MM.1S (cell line): ENCODE measurements around the gene FARP1.

Experiments
- DNase-seq: peaks from one replicate; pipeline ENCODE4 v3.0.0-alpha.2; 2015
- H2AFZ ChIP-seq: fragments of 300-600 bp; sonication (generic); 2 replicates; pipeline ENCODE4 v1.6.0; 2016; ENCODE audit warnings: antibody characterized with exemption, low read length
- H3F3A ChIP-seq: fragments of 300-600 bp; sonication (generic); 2 replicates; pipeline ENCODE4 v1.6.1; 2016; ENCODE audit warnings: mild to moderate bottlenecking, antibody characterized with exemption, low read length, moderate library complexity, mixed read lengths; ENCODE audit not compliant: insufficient read depth
- H3K27ac ChIP-seq: fragments of 300-600 bp; sonication (generic); 2 replicates; pipeline ENCODE4 v1.5.1; 2016; ENCODE audit warnings: mild to moderate bottlenecking, low read length
- H3K27me3 ChIP-seq: fragments of 300-600 bp; sonication (generic); replicated peaks from 2 replicates; pipeline ENCODE4 v1.6.0; 2016; ENCODE audit warnings: low read length; ENCODE audit not compliant: insufficient read depth
- H3K36me3 ChIP-seq: fragments of 300-600 bp; sonication (generic); replicated peaks from 2 replicates; pipeline ENCODE4 v1.6.1; 2016; ENCODE audit warnings: mild to moderate bottlenecking, low read length, mixed read lengths; ENCODE audit not compliant: insufficient read depth
- H3K4me1 ChIP-seq: fragments of 300-600 bp; sonication (generic); 2 replicates; pipeline ENCODE4 v1.6.1; 2016; ENCODE audit warnings: low read length, mixed read lengths
- H3K4me2 ChIP-seq: fragments of 300-600 bp; sonication (generic); 2 replicates; pipeline ENCODE4 v1.6.0; 2016; ENCODE audit warnings: low read depth, low read length
- H3K4me3 ChIP-seq: fragments of 300-600 bp; sonication (generic); 2 replicates; pipeline ENCODE4 v1.5.1; 2016; ENCODE audit warnings: low read length, mixed read lengths
- H3K79me2 ChIP-seq: fragments of 300-600 bp; sonication (generic); 2 replicates; pipeline ENCODE4 v1.6.1; 2016; ENCODE audit warnings: mixed run types, low read length, mixed read lengths
- H3K9ac ChIP-seq: fragments of 300-600 bp; sonication (generic); 2 replicates; pipeline ENCODE4 v1.6.1; 2016; ENCODE audit warnings: low read length, mixed read lengths
- H3K9me2 ChIP-seq: fragments of 300-600 bp; sonication (generic); replicated peaks from 2 replicates; pipeline ENCODE4 v1.6.1; 2016; ENCODE audit warnings: mild to moderate bottlenecking, low read length, mixed read lengths; ENCODE audit not compliant: insufficient read depth
- H3K9me3 ChIP-seq: fragments of 300-600 bp; sonication (generic); replicated peaks from 2 replicates; pipeline ENCODE4 v1.6.1; 2016; ENCODE audit warnings: mild to moderate bottlenecking, low read length, mixed read lengths; ENCODE audit not compliant: insufficient read depth
- H4K20me1 ChIP-seq: fragments of 300-600 bp; sonication (generic); 2 replicates; pipeline ENCODE4 v1.6.1; 2016; ENCODE audit warnings: mild to moderate bottlenecking, low read length, moderate library complexity, mixed read lengths; ENCODE audit not compliant: insufficient read depth
- CTCF ChIP-seq: fragments of 300-600 bp; sonication (generic); IDR thresholded peaks from 2 replicates; pipeline ENCODE4 v1.5.1; 2016; ENCODE audit warnings: antibody characterized with exemption, low read length, mixed read lengths
- EZH2 ChIP-seq: fragments of 300-600 bp; sonication (generic); optimal IDR thresholded peaks from 2 replicates; pipeline ENCODE3; 2017; ENCODE audit warnings: low read depth, mild to moderate bottlenecking, antibody characterized with exemption, low read length, mixed read lengths
- EZH2phosphoT487 ChIP-seq: fragments of 300-600 bp; sonication (generic); IDR thresholded peaks from 2 replicates; pipeline ENCODE4 v1.6.1; 2018; ENCODE audit warnings: antibody characterized with exemption, low read length

Gene FARP1

GRCh38 chr13:98273067-98273823, 130.4 kb downstream of the FARP1 start:
- H3K27ac ChIP-seq = no peak overlapping the region
- no peaks in the 10 kb centered on the region for H3K9me3 ChIP-seq
- H3F3A ChIP-seq = no peaks in the 10 kb centered on the region
- no peaks in the 10 kb centered on the region for H3K36me3 ChIP-seq
- no peaks in the 10 kb centered on the region for H3K27me3 ChIP-seq
- no peaks in the 10 kb centered on the region for H3K79me2 ChIP-seq
- no peaks in the 10 kb centered on the region for H3K4me1 ChIP-seq
- no peaks in the 10 kb centered on the region for H4K20me1 ChIP-seq
- no peak overlapping the region for H3K4me3 ChIP-seq
- no peaks in the 10 kb centered on the region for H3K9me2 ChIP-seq
- H3K9ac ChIP-seq = no peak overlapping the region
- DNase-seq = no peak
- no peak overlapping the region for H3K4me2 ChIP-seq
- H2AFZ ChIP-seq = no peak overlapping the region
- TF ChIP-seq EZH2 (no peak), EZH2phosphoT487 (no peak), CTCF (no peak)

GRCh38 chr13:98273824-98274742, 131.2 kb downstream of the FARP1 start:
- Histone ChIP-seq H4K20me1 (no peaks in the 10 kb centered on the region), H3K4me1 (no peaks in the 10 kb centered on the region), H3K9ac (no peak overlapping the region), H3K4me3 (no peak overlapping the region), H3K79me2 (no peaks in the 10 kb centered on the region), H3K36me3 (no peaks in the 10 kb centered on the region), H3K27me3 (no peaks in the 10 kb centered on the region), H3K9me2 (no peaks in the 10 kb centered on the region), H3K9me3 (no peaks in the 10 kb centered on the region), H3K27ac (no peak overlapping the region), H2AFZ (no peak overlapping the region), H3K4me2 (no peak overlapping the region), H3F3A (no peaks in the 10 kb centered on the region)
- no peak for TF ChIP-seq CTCF
- no peak for TF ChIP-seq EZH2phosphoT487
- DNase-seq = no peak

- H3F3A ChIP-seq = no peaks in the 10 kb centered on the region
- no peaks in the 10 kb centered on the region for H3K79me2 ChIP-seq
- TF ChIP-seq EZH2phosphoT487 (no peak), CTCF (no peak), EZH2 (no peak)
- no peak for DNase-seq
- no peaks in the 10 kb centered on the region for H3K9me2 ChIP-seq
- H3K36me3 ChIP-seq = no peaks in the 10 kb centered on the region
- no peaks in the 10 kb centered on the region for H4K20me1 ChIP-seq
- no peak overlapping the region for H2AFZ ChIP-seq
- H3K27ac ChIP-seq = no peak overlapping the region
- no peaks in the 10 kb centered on the region for H3K4me1 ChIP-seq
- H3K9me3 ChIP-seq = no peaks in the 10 kb centered on the region
- H3K9ac ChIP-seq = no peak overlapping the region
- no peak overlapping the region for H3K4me3 ChIP-seq
- H3K4me2 ChIP-seq = no peak overlapping the region
- H3K27me3 ChIP-seq = no peaks in the 10 kb centered on the region
These were observed 132.1 kb downstream of the FARP1 start for GRCh38 chr13:98274921-98275487.
